Mesendoderm (in vitro differentiated cells): ENCODE results near the gene TUBA3C.

Experiments used
- DNase-seq: peaks from one replicate; pipeline ENCODE4 v3.0.0; 2013
- H2AK5ac ChIP-seq: 2 replicates; pipeline ENCODE4 v1.6.1; 2013; ENCODE audit warnings: low read length, inconsistent platforms
- H2BK120ac ChIP-seq: 2 replicates; pipeline ENCODE4 v1.6.1; 2013; ENCODE audit warnings: low read depth, mild to moderate bottlenecking, low read length, moderate library complexity, mixed read lengths
- H2BK15ac ChIP-seq: replicated peaks from 2 replicates; pipeline ENCODE4 v1.6.1; 2013; ENCODE audit warnings: low read depth, mild to moderate bottlenecking, moderate library complexity
- H2BK5ac ChIP-seq: 2 replicates; pipeline ENCODE4 v1.6.1; 2013; ENCODE audit warnings: low read length, inconsistent platforms
- H3K18ac ChIP-seq: 2 replicates; pipeline ENCODE4 v1.6.1; 2013; ENCODE audit warnings: mild to moderate bottlenecking, low read length, mixed read lengths
- H3K23ac ChIP-seq: one replicate; pipeline ENCODE4 v1.6.1; 2013; ENCODE audit warnings: low read length
- H3K27ac ChIP-seq: 2 replicates; pipeline ENCODE4 v1.5.1; 2013; ENCODE audit warnings: low read depth, mild to moderate bottlenecking, inconsistent platforms, low read length, moderate library complexity
- H3K27me3 ChIP-seq: 2 replicates; pipeline ENCODE4 v1.6.1; 2013; ENCODE audit warnings: low read length, control low read depth, mild to moderate bottlenecking, inconsistent platforms; ENCODE audit not compliant: insufficient read depth, poor library complexity
- H3K36me3 ChIP-seq: 2 replicates; pipeline ENCODE4 v1.6.1; 2013; ENCODE audit warnings: low read length, inconsistent platforms; ENCODE audit not compliant: control insufficient read depth, insufficient read depth
- H3K4ac ChIP-seq: one replicate; pipeline ENCODE4 v1.6.1; 2013; ENCODE audit warnings: low read depth, mild to moderate bottlenecking, low read length, moderate library complexity
- H3K4me1 ChIP-seq: 2 replicates; pipeline ENCODE4 v1.6.1; 2013; ENCODE audit warnings: low read depth, low read length, inconsistent platforms; ENCODE audit not compliant: control insufficient read depth
- H3K4me2 ChIP-seq: 2 replicates; pipeline ENCODE4 v1.6.1; 2013; ENCODE audit warnings: low read length
- H3K4me3 ChIP-seq: 2 replicates; pipeline ENCODE4 v1.5.1; 2013; ENCODE audit warnings: mild to moderate bottlenecking, low read length
- H3K56ac ChIP-seq: one replicate; pipeline ENCODE4 v1.6.1; 2013; ENCODE audit warnings: low read length
- H3K79me1 ChIP-seq: 2 replicates; pipeline ENCODE4 v1.6.1; 2013; ENCODE audit warnings: low read length, inconsistent platforms
- H3K79me2 ChIP-seq: 2 replicates; pipeline ENCODE4 v1.6.1; 2013; ENCODE audit warnings: mild to moderate bottlenecking, low read length; ENCODE audit not compliant: control insufficient read depth, insufficient read depth
- H3K9ac ChIP-seq: 2 replicates; pipeline ENCODE4 v1.6.1; 2013; ENCODE audit warnings: low read length, inconsistent platforms
- H4K5ac ChIP-seq: one replicate; pipeline ENCODE4 v1.6.1; 2013; ENCODE audit warnings: low read length
- H4K8ac ChIP-seq: one replicate; pipeline ENCODE4 v1.6.1; 2013; ENCODE audit warnings: low read depth, mild to moderate bottlenecking, control low read depth, low read length, moderate library complexity
- WGBS: extraction: QIAGEN DNeasy Blood & Tissue Kit; methylation state at CpG from one replicate; pipeline ENCODE4 v1.1.7; 2013; ENCODE audit warnings: low lambda C conversion rate, missing lambda C conversion rate; ENCODE audit not compliant: insufficient coverage; ENCODE audit errors: extremely low coverage; 5-methylcytosine and 5-hydroxymethylcytosine counted together

Gene TUBA3C

GRCh38 chr13:19156013-19156825, 25.4 kb downstream of the TUBA3C start:
- H3K56ac ChIP-seq: no peak overlapping the region
- WGBS: no CpG with 5 or more reads among the region's 14 CpGs

GRCh38 chr13:19155321-19155861, 26.2 kb downstream of the TUBA3C start:
- no peaks in the 10 kb centered on the region for H3K4me1 ChIP-seq
- WGBS: no CpG with 5 or more reads among the region's 6 CpGs
- H4K5ac ChIP-seq: no peak overlapping the region

More at GRCh38 chr13:19156013-19156825, 25.4 kb downstream of the TUBA3C start:
- no peak overlapping the region for H2BK15ac ChIP-seq
- no peak overlapping the region for H3K27ac ChIP-seq
- no peak overlapping the region for H3K9ac ChIP-seq
- H3K4me1 ChIP-seq: no peaks in the 10 kb centered on the region
- no peaks in the 10 kb centered on the region for H3K27me3 ChIP-seq
- no peak overlapping the region for H2BK120ac ChIP-seq
- no peak overlapping the region for H2BK5ac ChIP-seq
- no peak overlapping the region for H3K4ac ChIP-seq
- no peak for DNase-seq
- no peaks in the 10 kb centered on the region for H3K36me3 ChIP-seq
- no peak overlapping the region for H4K8ac ChIP-seq
- H2AK5ac ChIP-seq: no peak overlapping the region
- H3K79me1 ChIP-seq: no peaks in the 10 kb centered on the region
- H4K5ac ChIP-seq: no peak overlapping the region
- H3K4me3 ChIP-seq: no peak overlapping the region
- no peak overlapping the region for H3K23ac ChIP-seq
- H3K18ac ChIP-seq: no peak overlapping the region
- H3K79me2 ChIP-seq: no peaks in the 10 kb centered on the region
- H3K4me2 ChIP-seq: no peak overlapping the region

GRCh38 chr13:19154843-19155242, 26.8 kb downstream of the TUBA3C start:
- H3K36me3 ChIP-seq: no peaks in the 10 kb centered on the region
- no peaks in the 10 kb centered on the region for H3K79me2 ChIP-seq
- H3K27me3 ChIP-seq: no peaks in the 10 kb centered on the region
- H3K9ac ChIP-seq: no peak overlapping the region
- H2BK120ac ChIP-seq: no peak overlapping the region
- no peaks in the 10 kb centered on the region for H3K79me1 ChIP-seq
- no peak overlapping the region for H3K4ac ChIP-seq
- no peak overlapping the region for H2BK5ac ChIP-seq
- no peak for DNase-seq
- H2BK15ac ChIP-seq: no peak overlapping the region
- no peak overlapping the region for H4K5ac ChIP-seq
- H3K4me3 ChIP-seq: no peak overlapping the region
- no peak overlapping the region for H3K23ac ChIP-seq
- H2AK5ac ChIP-seq: no peak overlapping the region
- H3K4me2 ChIP-seq: no peak overlapping the region
- no peak overlapping the region for H3K27ac ChIP-seq
- no peak overlapping the region for H4K8ac ChIP-seq
- no peaks in the 10 kb centered on the region for H3K4me1 ChIP-seq
- no CpG with 5 or more reads among the region's 7 CpGs for WGBS
- no peak overlapping the region for H3K56ac ChIP-seq
- no peak overlapping the region for H3K18ac ChIP-seq

More at GRCh38 chr13:19155321-19155861, 26.2 kb downstream of the TUBA3C start:
- Histone ChIP-seq H2BK120ac (no peak overlapping the region), H4K8ac (no peak overlapping the region), H3K4me2 (no peak overlapping the region), H3K9ac (no peak overlapping the region), H2BK15ac (no peak overlapping the region), H3K79me2 (no peaks in the 10 kb centered on the region), H2AK5ac (no peak overlapping the region), H3K4ac (no peak overlapping the region), H3K27me3 (no peaks in the 10 kb centered on the region), H3K56ac (no peak overlapping the region), H3K4me3 (no peak overlapping the region), H3K18ac (no peak overlapping the region), H3K79me1 (no peaks in the 10 kb centered on the region), H3K27ac (no peak overlapping the region), H3K23ac (no peak overlapping the region), H3K36me3 (no peaks in the 10 kb centered on the region), H2BK5ac (no peak overlapping the region)
- no peak for DNase-seq

DNA sequence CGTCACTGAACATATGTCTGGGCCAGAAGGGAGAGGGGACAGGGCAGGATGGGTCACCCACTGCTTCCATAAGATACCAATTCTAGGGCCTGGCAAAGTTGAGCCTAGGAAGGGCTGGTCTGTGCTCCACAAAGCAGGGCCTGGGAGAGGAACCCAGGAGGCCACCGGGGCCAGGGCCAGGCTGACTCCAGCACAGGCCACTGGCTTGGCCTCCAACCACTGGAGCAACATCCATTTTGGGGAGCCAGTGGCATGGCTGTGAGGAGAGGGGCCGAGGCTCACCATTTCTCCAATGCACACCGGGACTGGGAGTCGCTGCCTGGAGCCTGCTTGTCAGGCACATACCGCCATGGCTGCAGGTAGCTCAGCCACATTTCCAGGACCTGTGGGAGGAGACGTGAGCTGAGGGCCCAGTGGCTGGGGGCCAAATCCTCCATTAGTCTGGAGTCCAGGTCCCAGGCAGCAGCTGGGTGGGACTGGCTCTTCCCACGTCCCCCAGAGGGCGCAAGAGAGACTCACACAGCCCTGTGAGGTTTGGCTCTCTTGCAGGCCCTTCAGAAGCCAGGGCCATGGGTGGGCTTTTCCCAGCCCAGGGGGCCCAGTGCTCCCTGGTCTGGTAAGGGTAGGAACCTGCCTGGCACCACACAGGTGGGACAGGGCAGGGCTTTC, 27.7 kb downstream of the TUBA3C start:
- Histone ChIP-seq H3K79me1 (no peaks in the 10 kb centered on the region), H4K5ac (no peak overlapping the region), H3K18ac (no peak overlapping the region), H3K79me2 (no peaks in the 10 kb centered on the region), H3K56ac (no peak overlapping the region), H2BK120ac (no peak overlapping the region), H3K4me3 (no peak overlapping the region), H3K9ac (no peak overlapping the region), H3K36me3 (no peaks in the 10 kb centered on the region), H3K4ac (no peak overlapping the region), H3K27me3 (no peaks in the 10 kb centered on the region), H3K4me2 (no peak overlapping the region), H3K23ac (no peak overlapping the region), H3K4me1 (no peaks in the 10 kb centered on the region), H2BK5ac (no peak overlapping the region), H2AK5ac (no peak overlapping the region), H2BK15ac (no peak overlapping the region), H4K8ac (no peak overlapping the region), H3K27ac (no peak overlapping the region)
- no peak for DNase-seq
- WGBS: no CpG with 5 or more reads among the region's 9 CpGs

- Histone ChIP-seq H3K79me2 (no peaks in the 10 kb centered on the region), H2BK5ac (no peak overlapping the region), H4K5ac (no peak overlapping the region), H3K23ac (no peak overlapping the region), H2AK5ac (no peak overlapping the region), H3K56ac (no peak overlapping the region), H4K8ac (no peak overlapping the region), H3K4me1 (no peaks in the 10 kb centered on the region), H3K4ac (no peak overlapping the region), H3K4me2 (no peak overlapping the region), H3K9ac (no peak overlapping the region), H3K4me3 (no peak overlapping the region), H2BK120ac (no peak overlapping the region), H2BK15ac (no peak overlapping the region), H3K79me1 (no peaks in the 10 kb centered on the region), H3K36me3 (no peaks in the 10 kb centered on the region), H3K27me3 (no peaks in the 10 kb centered on the region), H3K18ac (no peak overlapping the region), H3K27ac (no peak overlapping the region)
- DNase-seq: no peak
- no CpG with 5 or more reads among the region's 5 CpGs for WGBS
These were observed 29.2 kb downstream of the TUBA3C start for GRCh38 chr13:19152403-19152802.
